Keratinocyte (primary cell): Measurements from ENCODE around the gene BPGM. TPM values are rescaled to one million over a fixed set of nuclear protein-coding genes. Genes with fewer than 3 reads are reported as not detected.
"Not testable (repeated sequence)": the region's sequence is repeated elsewhere in the genome, so short reads cannot be mapped to it uniquely, and the experiment has no call there.

Experiments
- DNase-seq: peaks from one replicate; pipeline ENCODE4 v3.0.0-alpha.2; 2011; ENCODE audit warnings: low read depth, missing footprints, low spot score
- FAIRE-seq: peaks from 2 replicates; lab custom pipeline; 2011; peaks lifted over from hg19 to GRCh38; lab: Jason Lieb, UNC
- H2AFZ ChIP-seq: 2 replicates; pipeline ENCODE4 v1.6.0; 2012; ENCODE audit warnings: low read length, control low read depth, inconsistent platforms; ENCODE audit not compliant: control insufficient read depth
- H3K27ac ChIP-seq: 2 replicates; pipeline ENCODE4 v1.5.1; 2011; ENCODE audit warnings: low read length; ENCODE audit not compliant: control insufficient read depth, insufficient read depth
- H3K27me3 ChIP-seq: 3 replicates; pipeline ENCODE4 v1.6.0; 2011; ENCODE audit warnings: low read length; ENCODE audit not compliant: control insufficient read depth, insufficient read depth; ENCODE audit errors: extremely low read depth
- H3K36me3 ChIP-seq, 2 experiments: 2 replicates in 1 of 2; 3 replicates in 1 of 2; pipeline ENCODE4 v1.5.1; 2011; ENCODE audit warnings: low read length in 2 of 2, mild to moderate bottlenecking in 1 of 2; ENCODE audit not compliant: control insufficient read depth in 2 of 2, insufficient read depth in 2 of 2; ENCODE audit errors: extremely low read depth in 1 of 2
- H3K4me1 ChIP-seq: 3 replicates; pipeline ENCODE4 v1.5.1; 2011; ENCODE audit warnings: low read length; ENCODE audit not compliant: control insufficient read depth, insufficient read depth; ENCODE audit errors: extremely low read depth
- H3K4me2 ChIP-seq: 3 replicates; pipeline ENCODE4 v1.6.0; 2011; ENCODE audit warnings: low read depth, low read length; ENCODE audit not compliant: control insufficient read depth, insufficient read depth; ENCODE audit errors: extremely low read depth
- H3K4me3 ChIP-seq, 3 experiments: fragments of 200-600 bp in 1 of 3; sonication (generic) in 1 of 3; 2 replicates in 2 of 3; 3 replicates in 1 of 3; pipeline ENCODE4 v1.5.1; 2011 to 2016; ENCODE audit warnings: low read length in 3 of 3, mild to moderate bottlenecking in 3 of 3, control low read depth in 2 of 3, inconsistent platforms in 1 of 3, low read depth in 1 of 3, mixed read lengths in 1 of 3, mixed run types in 1 of 3, moderate library complexity in 1 of 3; ENCODE audit not compliant: control insufficient read depth in 2 of 3, insufficient read depth in 2 of 3; ENCODE audit errors: extremely low read depth in 1 of 3
- H3K79me2 ChIP-seq: 2 replicates; pipeline ENCODE4 v1.6.0; 2012; ENCODE audit warnings: low read length; ENCODE audit not compliant: control insufficient read depth, insufficient read depth
- H3K9ac ChIP-seq: 3 replicates; pipeline ENCODE4 v1.6.0; 2011; ENCODE audit warnings: low read length; ENCODE audit not compliant: control insufficient read depth, insufficient read depth; ENCODE audit errors: extremely low read depth
- H3K9me1 ChIP-seq: 3 replicates; pipeline ENCODE4 v1.6.0; 2011; ENCODE audit warnings: low read length; ENCODE audit not compliant: control insufficient read depth, insufficient read depth; ENCODE audit errors: extremely low read depth
- H3K9me3 ChIP-seq: 2 replicates; pipeline ENCODE4 v1.5.1; 2012; ENCODE audit warnings: low read depth, low read length; ENCODE audit not compliant: control insufficient read depth
- H4K20me1 ChIP-seq: 3 replicates; pipeline ENCODE4 v1.6.0; 2011; ENCODE audit warnings: low read length; ENCODE audit not compliant: control insufficient read depth, insufficient read depth; ENCODE audit errors: extremely low read depth
- EZH2 ChIP-seq: IDR thresholded peaks from one replicate; pipeline ENCODE4 v1.6.1; 2012; ENCODE audit warnings: inconsistent platforms, mild to moderate bottlenecking, low read length, moderate library complexity
- dilution Hi-C: fragments of 300-500 bp; cut with MboI; formaldehyde crosslinking; loops from one replicate; pipeline ENCODE4 v1.7.0; 2020; ENCODE audit warnings: low sequenced_read_pairs; ENCODE audit not compliant: extremely low pct_ligation_motif_present
- polyA plus RNA-seq, 5 experiments: library from polyadenylated mRNA; depleted of rRNA in 3 of 5; stranded (reverse) in 3 of 5; stranded (forward) in 1 of 5; unstranded in 1 of 5; fragments of >200 nt; gene quantifications; 1 replicate in 1 of 5; 2 replicates in 3 of 5; 3 replicates in 1 of 5; pipeline versions ENCODE4 v1.2.1 to v1.2.3, GENCODE V29; 2011 to 2012; ENCODE audit warnings: missing spikeins in 2 of 5, low read depth in 1 of 5, low replicate concordance in 1 of 5
- TF ChIP-seq, protein P1 (sequence below), 3 experiments: IDR thresholded peaks in 1 of 3; conservative IDR thresholded peaks in 1 of 3; optimal IDR thresholded peaks in 1 of 3; 2 replicates in 2 of 3; 3 replicates in 1 of 3; pipeline versions ENCODE3 to v1.5.1; 2011; ENCODE audit warnings: low read length in 3 of 3, mild to moderate bottlenecking in 3 of 3, moderate library complexity in 2 of 3, control low read depth in 1 of 3, inconsistent platforms in 1 of 3; ENCODE audit not compliant: insufficient read depth in 2 of 3; ENCODE audit errors: extremely low read depth in 1 of 3

BPGM gene
- polyA plus RNA-seq, 1 donor (not counting 4 experiments of a cell fraction or from before 2014, with no cell fraction given), result 31.2 TPM

GRCh38 chr7:134639683-134640279 lies 6.9 kb upstream of the BPGM start:
- no peak overlapping the region for H3K4me2 ChIP-seq
- H3K79me2 ChIP-seq, result no peaks in the 10 kb centered on the region
- dilution Hi-C loops, result no loop called here
- no peaks in the 10 kb centered on the region for H4K20me1 ChIP-seq
- H3K27ac ChIP-seq, result no peak overlapping the region
- no peak overlapping the region for H3K4me3 ChIP-seq
- TF ChIP-seq, protein P1, sequence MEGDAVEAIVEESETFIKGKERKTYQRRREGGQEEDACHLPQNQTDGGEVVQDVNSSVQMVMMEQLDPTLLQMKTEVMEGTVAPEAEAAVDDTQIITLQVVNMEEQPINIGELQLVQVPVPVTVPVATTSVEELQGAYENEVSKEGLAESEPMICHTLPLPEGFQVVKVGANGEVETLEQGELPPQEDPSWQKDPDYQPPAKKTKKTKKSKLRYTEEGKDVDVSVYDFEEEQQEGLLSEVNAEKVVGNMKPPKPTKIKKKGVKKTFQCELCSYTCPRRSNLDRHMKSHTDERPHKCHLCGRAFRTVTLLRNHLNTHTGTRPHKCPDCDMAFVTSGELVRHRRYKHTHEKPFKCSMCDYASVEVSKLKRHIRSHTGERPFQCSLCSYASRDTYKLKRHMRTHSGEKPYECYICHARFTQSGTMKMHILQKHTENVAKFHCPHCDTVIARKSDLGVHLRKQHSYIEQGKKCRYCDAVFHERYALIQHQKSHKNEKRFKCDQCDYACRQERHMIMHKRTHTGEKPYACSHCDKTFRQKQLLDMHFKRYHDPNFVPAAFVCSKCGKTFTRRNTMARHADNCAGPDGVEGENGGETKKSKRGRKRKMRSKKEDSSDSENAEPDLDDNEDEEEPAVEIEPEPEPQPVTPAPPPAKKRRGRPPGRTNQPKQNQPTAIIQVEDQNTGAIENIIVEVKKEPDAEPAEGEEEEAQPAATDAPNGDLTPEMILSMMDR (optimal IDR thresholded peaks at IDR 0.05 in 1 of 3, IDR thresholded peaks at IDR 0.05 in 1 of 3, conservative IDR thresholded peaks at IDR 0.05 in 1 of 3; ENCODE audit: extremely low read depth in 1 of 3, insufficient read depth in 2 of 3, low read length in 3 of 3), result no peak
- no peak for TF ChIP-seq EZH2
- FAIRE-seq (no peak), DNase-seq (no peak)
- H2AFZ ChIP-seq, result no peak overlapping the region
- no peaks in the 10 kb centered on the region for H3K36me3 ChIP-seq
- peaks cover 10% of the 10 kb centered on the region for H3K4me1 ChIP-seq
- H3K9ac ChIP-seq, result no peak overlapping the region
- H3K9me1 ChIP-seq, result no peaks in the 10 kb centered on the region
- H3K27me3 ChIP-seq, result no peaks in the 10 kb centered on the region
- H3K9me3 ChIP-seq, result no peaks in the 10 kb centered on the region

DNA sequence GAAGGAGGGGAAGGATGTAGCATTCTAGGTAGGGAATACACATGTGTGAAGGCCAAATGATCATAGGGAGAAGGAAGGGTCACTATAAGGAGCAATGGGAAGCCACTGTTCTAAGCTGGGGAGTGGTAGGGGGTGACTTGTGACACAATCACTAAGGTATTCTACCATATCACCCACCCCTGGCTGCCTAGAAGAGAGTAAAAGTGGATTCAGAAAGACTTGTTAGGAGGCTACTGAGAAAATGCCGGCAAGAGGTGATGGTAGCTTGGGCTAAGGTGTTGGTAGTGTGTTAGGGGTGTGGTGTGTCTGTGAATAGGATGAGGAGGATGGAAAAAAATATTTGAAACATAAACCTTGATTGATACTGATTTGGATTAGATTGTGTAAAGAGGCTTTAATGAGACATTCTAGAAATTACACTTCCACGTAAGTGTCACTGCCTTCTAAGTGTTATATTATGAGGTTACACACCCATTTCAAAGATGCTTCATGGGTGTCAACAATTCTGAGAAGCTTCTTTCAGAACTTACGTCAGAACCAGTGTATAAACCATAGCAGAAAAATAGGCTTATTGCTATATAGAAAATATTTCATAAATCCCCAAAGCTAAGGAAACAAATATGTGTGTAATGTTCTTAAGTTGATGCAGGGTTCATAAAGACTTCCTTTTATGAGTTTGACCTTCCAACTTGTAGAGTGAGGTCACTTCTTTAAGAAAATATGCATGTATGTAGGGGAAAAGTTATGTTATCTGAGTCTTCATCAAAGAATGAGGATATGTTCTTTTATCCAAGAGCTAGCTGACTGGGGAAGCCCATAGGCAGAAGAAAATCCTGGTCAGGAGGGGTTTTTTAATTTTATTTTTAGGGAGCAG lies 5.6 kb upstream of the BPGM start:
- Histone ChIP-seq H3K4me1 (peaks cover 21% of the 10 kb centered on the region), H3K4me2 (no peak overlapping the region), H3K9me3 (no peaks in the 10 kb centered on the region), H3K4me3 (no peak overlapping the region), H3K27ac (no peak overlapping the region), H2AFZ (no peak overlapping the region), H3K79me2 (peaks cover 8% of the 10 kb centered on the region), H4K20me1 (no peaks in the 10 kb centered on the region), H3K9me1 (no peaks in the 10 kb centered on the region), H3K27me3 (no peaks in the 10 kb centered on the region), H3K9ac (no peak overlapping the region), H3K36me3 (no peaks in the 10 kb centered on the region)
- DNase-seq, result no peak
- no peak for FAIRE-seq
- dilution Hi-C loops, result no loop called here
- TF ChIP-seq EZH2, result no peak
- TF ChIP-seq, protein P1 (optimal IDR thresholded peaks at IDR 0.05 in 1 of 3, IDR thresholded peaks at IDR 0.05 in 1 of 3, conservative IDR thresholded peaks at IDR 0.05 in 1 of 3; ENCODE audit: extremely low read depth in 1 of 3, insufficient read depth in 2 of 3, low read length in 3 of 3), result no peak

- H3K4me3 ChIP-seq, H4K20me1 ChIP-seq, H3K4me2 ChIP-seq, DNase-seq, H3K9me1 ChIP-seq, H3K27me3 ChIP-seq, dilution Hi-C loops, H3K27ac ChIP-seq, FAIRE-seq, H3K36me3 ChIP-seq, H3K9ac ChIP-seq, H3K9me3 ChIP-seq, H3K79me2 ChIP-seq, H2AFZ ChIP-seq: not testable (repeated sequence)
- peaks cover 21% of the 10 kb centered on the region for H3K4me1 ChIP-seq
Observed at GRCh38 chr7:134641981-134642380, 4.7 kb upstream of the BPGM start.
